ENCODE data around the gene MADCAM1. TPM values are rescaled to one million over a fixed set of nuclear protein-coding genes. Genes with fewer than 3 reads are reported as not detected.

Gene MADCAM1
- total and polyA plus RNA-seq, 2 donors from 2014 or later = 0.50 to 0.77 TPM

- peaks cover 0 to 6% (median 3%) of the 10 kb centered on the region in 3 donors for H3K4me1 ChIP-seq (ENCODE audit: control insufficient read depth in 2 of 3, insufficient read depth in 2 of 3, low read depth in 1 of 3, low read length in 3 of 3)
- no peak overlapping the region for H3K4me3 ChIP-seq (ENCODE audit: low read length in 3 of 3)
- TF ChIP-seq CTCF (IDR thresholded peaks at IDR 0.05; ENCODE audit: borderline replicate concordance, extremely low read depth, insufficient read depth) = no peak
- FAIRE-seq (no peak), DNase-seq (peak in 1 of 5 donors; percentile 55)
- H3K36me3 ChIP-seq (ENCODE audit: control insufficient read depth in 2 of 3, insufficient read depth in 3 of 3, low read length in 3 of 3) = no peaks in the 10 kb centered on the region
- no peak overlapping the region for H3K27ac ChIP-seq (ENCODE audit: low read depth in 2 of 2, low read length in 2 of 2)
- H3K9ac ChIP-seq (ENCODE audit: low read length in 3 of 3) = no peak overlapping the region
- H3K27me3 ChIP-seq (ENCODE audit: control insufficient read depth, insufficient read depth, low read length) = no peaks in the 10 kb centered on the region
- intact Hi-C loops (cut with DNase I) = no loop called here
- H3K9me3 ChIP-seq (ENCODE audit: control insufficient read depth in 2 of 3, insufficient read depth in 1 of 3, low read length in 3 of 3) = no peaks in the 10 kb centered on the region
These were observed 11.2 kb upstream of the MADCAM1 start for GRCh38 chr19:485077-485476.

- peaks cover 0 to 5% (median 3%) of the 10 kb centered on the region in 3 donors for H3K4me1 ChIP-seq (ENCODE audit: control insufficient read depth in 2 of 3, insufficient read depth in 2 of 3, low read depth in 1 of 3, low read length in 3 of 3)
- intact Hi-C loops (cut with DNase I) = no loop called here
- DNase-seq (peak in 2 of 5 donors; percentile 51 to 65), FAIRE-seq (no peak)
- no peak overlapping the region for H3K9ac ChIP-seq (ENCODE audit: low read length in 3 of 3)
- no peak overlapping the region for H3K27ac ChIP-seq (ENCODE audit: low read depth in 2 of 2, low read length in 2 of 2)
- H3K27me3 ChIP-seq (ENCODE audit: control insufficient read depth, insufficient read depth, low read length) = no peaks in the 10 kb centered on the region
- H3K4me3 ChIP-seq (ENCODE audit: low read length in 3 of 3) = no peak overlapping the region
- no peaks in the 10 kb centered on the region for H3K36me3 ChIP-seq (ENCODE audit: control insufficient read depth in 2 of 3, insufficient read depth in 3 of 3, low read length in 3 of 3)
- H3K9me3 ChIP-seq (ENCODE audit: control insufficient read depth in 2 of 3, insufficient read depth in 1 of 3, low read length in 3 of 3) = no peaks in the 10 kb centered on the region
- no peak for TF ChIP-seq CTCF (IDR thresholded peaks at IDR 0.05; ENCODE audit: borderline replicate concordance, extremely low read depth, insufficient read depth)
These were observed 10.6 kb upstream of the MADCAM1 start for GRCh38 chr19:485583-486236.

- no peak for TF ChIP-seq CTCF (IDR thresholded peaks at IDR 0.05; ENCODE audit: borderline replicate concordance, extremely low read depth, insufficient read depth)
- intact Hi-C loops (cut with DNase I) = no loop called here
- Histone ChIP-seq H3K36me3 (ENCODE audit: control insufficient read depth in 2 of 3, insufficient read depth in 3 of 3, low read length in 3 of 3) (no peaks in the 10 kb centered on the region), H3K4me3 (ENCODE audit: low read length in 3 of 3) (peak overlapping the region; percentile 39 to 68 (median 64)), H3K4me1 (ENCODE audit: control insufficient read depth in 2 of 3, insufficient read depth in 2 of 3, low read depth in 1 of 3, low read length in 3 of 3) (peaks cover 0 to 5% (median 3%) of the 10 kb centered on the region in 3 donors), H3K27me3 (ENCODE audit: control insufficient read depth, insufficient read depth, low read length) (no peaks in the 10 kb centered on the region), H3K27ac (ENCODE audit: low read depth in 2 of 2, low read length in 2 of 2) (peak overlapping the region; percentile 80 to 83), H3K9me3 (ENCODE audit: control insufficient read depth in 2 of 3, insufficient read depth in 1 of 3, low read length in 3 of 3) (no peaks in the 10 kb centered on the region), H3K9ac (ENCODE audit: low read length in 3 of 3) (peak overlapping the region in 2 of 3 donors; percentile 73 to 87)
- DNase-seq (peak; percentile 95 to 99 (median 98)), FAIRE-seq (no peak)
These were observed 7.5 kb upstream of the MADCAM1 start for GRCh38 chr19:488505-489417.

Data from kidney (tissue), 14 donors.